ENCODE results near the gene SSH2. TPM values are rescaled to one million over a fixed set of nuclear protein-coding genes. Genes with fewer than 3 reads are reported as not detected.

Gene SSH2
- total RNA-seq, 1 experiment from 2014 or later = 14.6 TPM

GRCh38 chr17:29731589-29731929 is 198.5 kb downstream of the SSH2 start:
- no peak overlapping the region for H4K5ac ChIP-seq (ENCODE audit: insufficient read length, low read depth, low read length)
- no peak overlapping the region for H2BK15ac ChIP-seq (ENCODE audit: low read depth, low read length)
- H3K79me1 ChIP-seq (ENCODE audit: insufficient read depth, low read depth, low read length, poor library complexity, severe bottlenecking) = no peaks in the 10 kb centered on the region
- H2BK12ac ChIP-seq (ENCODE audit: insufficient read length, low read depth, low read length) = no peak overlapping the region
- Mint-ChIP-seq H3K9me3 (peaks cover 7 to 9% of the 10 kb centered on the region in 2 experiments), H3K27ac (peak overlapping the region in 1 of 3 experiments; percentile 41; a peak in 1 of 7 replicates), H3K4me3 (no peak overlapping the region), H3K36me3 (ENCODE audit: insufficient read depth in 1 of 3, low read depth in 3 of 3) (peaks cover 5 to 10% (median 6%) of the 10 kb centered on the region in 3 experiments; a peak in 6 of 7 replicates), H3K27me3 (ENCODE audit: low read depth) (no peaks in the 10 kb centered on the region), H3K4me1 (peaks cover 5 to 9% of the 10 kb centered on the region in 2 experiments)
- H2BK120ac ChIP-seq (ENCODE audit: low read depth, low read length, poor library complexity, severe bottlenecking) = no peak overlapping the region
- H3K4me1 ChIP-seq (ENCODE audit: insufficient read depth, low read length) = no peaks in the 10 kb centered on the region; the same call in 1 of the 2 replicates
- H4K8ac ChIP-seq (replicated peaks; ENCODE audit: insufficient read length, low read depth, low read length) = no peak overlapping the region
- no peaks in the 10 kb centered on the region for H4K20me1 ChIP-seq (ENCODE audit: control insufficient read depth, insufficient read depth, insufficient read length)
- H3K23ac ChIP-seq (ENCODE audit: insufficient read length, low read depth, low read length) = no peak overlapping the region
- H3K4me2 ChIP-seq (ENCODE audit: insufficient read depth, insufficient read length, low read length) = no peak overlapping the region
- H3T11ph ChIP-seq (ENCODE audit: low read length) = no peak overlapping the region
- H4K91ac ChIP-seq (ENCODE audit: insufficient read length, low read depth, low read length) = no peak overlapping the region
- no peak overlapping the region for H2AFZ ChIP-seq (ENCODE audit: low read length)
- H3K27ac ChIP-seq (ENCODE audit: insufficient read length, low read depth, low read length) = no peak overlapping the region
- whole genome bisulfite sequencing (ENCODE audit: extremely low coverage, insufficient read length, low lambda C conversion rate) = no CpG with 5 or more reads among the region's 4 CpGs
- no peak overlapping the region for H2BK5ac ChIP-seq (ENCODE audit: insufficient read length, low read length)
- no peak overlapping the region for H3K18ac ChIP-seq (ENCODE audit: insufficient read length, low read depth, low read length)
- no peak overlapping the region for H3K56ac ChIP-seq (ENCODE audit: insufficient read length, low read depth, low read length)
- no peaks in the 10 kb centered on the region for H3K23me2 ChIP-seq (ENCODE audit: insufficient read length, low read depth, low read length, poor library complexity, severe bottlenecking)
- H3K79me2 ChIP-seq (ENCODE audit: insufficient read depth, low read length) = no peaks in the 10 kb centered on the region
- H2BK20ac ChIP-seq (ENCODE audit: low read depth, low read length, poor library complexity, severe bottlenecking) = no peak overlapping the region
- H2AK5ac ChIP-seq (ENCODE audit: insufficient read length, low read length) = no peak overlapping the region
- no peaks in the 10 kb centered on the region for H3K9me3 ChIP-seq (ENCODE audit: control insufficient read depth, low read depth, low read length)
- H3K27me3 ChIP-seq (ENCODE audit: insufficient read depth, low read length) = no peaks in the 10 kb centered on the region
- DNase-seq = no peak
- no peak overlapping the region for H3K14ac ChIP-seq (ENCODE audit: insufficient read depth, low read length)
- H3K9ac ChIP-seq (ENCODE audit: extremely low read depth, insufficient read length, low read length) = no peak overlapping the region
- no peak for TF ChIP-seq CTCF (conservative IDR thresholded peaks at IDR 0.05)
- no peak overlapping the region for H3K4ac ChIP-seq (ENCODE audit: low read depth, low read length)

Measured in H9 (cell line).